LNCaP clone FGC (cell line): ENCODE data around the gene C10orf62.

Experiments
- DNase-seq: peaks from one replicate; pipeline ENCODE4 v3.0.0-alpha.2; 2011; ENCODE audit warnings: low read depth
- H3K4me3 ChIP-seq: 2 replicates; pipeline ENCODE4 v1.5.1; 2011; ENCODE audit warnings: mild to moderate bottlenecking, low read depth, low read length, control low read depth
- TF ChIP-seq, protein P1 (sequence below): IDR thresholded peaks from 2 replicates; pipeline ENCODE4 v1.5.1; 2012; ENCODE audit warnings: mild to moderate bottlenecking; ENCODE audit not compliant: control insufficient read depth, insufficient read depth; ENCODE audit errors: extremely low read depth

C10orf62 gene

DNA sequence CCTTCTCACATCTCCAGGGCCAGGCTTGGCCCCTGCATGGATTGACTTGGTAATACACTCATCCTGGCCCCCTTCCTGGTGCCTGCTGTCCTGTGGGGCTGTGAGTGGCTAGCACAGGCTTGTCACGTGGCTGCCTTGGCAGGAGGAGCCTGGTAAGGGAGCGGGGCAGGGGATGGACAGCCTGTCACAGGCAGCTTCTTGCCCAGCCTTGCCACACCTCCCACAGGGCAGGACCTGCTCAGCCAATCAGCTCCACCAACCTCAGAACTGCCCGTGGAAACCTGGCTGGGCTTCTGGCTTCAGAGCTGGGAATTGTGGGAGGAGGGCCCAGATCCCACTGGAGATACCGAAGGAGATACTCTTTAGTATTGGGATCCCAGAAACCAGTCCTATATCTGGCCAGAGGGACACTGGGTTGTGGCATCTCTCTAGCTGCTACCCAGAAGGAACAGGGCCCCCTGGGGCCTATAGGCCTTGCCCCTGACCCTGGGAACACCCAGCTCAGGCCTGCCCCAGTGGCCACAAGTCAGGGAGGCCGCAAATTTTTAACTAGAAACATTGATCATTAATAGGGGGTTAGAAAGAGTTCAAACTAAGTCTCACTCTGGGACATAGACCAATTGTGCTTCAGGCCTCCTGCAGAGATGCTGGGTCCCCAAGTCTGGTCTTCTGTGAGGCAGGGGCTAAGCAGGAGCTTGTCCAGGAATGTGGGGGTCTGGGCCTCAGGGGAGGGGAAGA is 5.3 kb upstream of the C10orf62 start, which contains the start of gene HOGA1:
Gene HOGA1 (plus strand): TSS at position 330 of the 738 bp plus-strand sequence. CDS start 315 bp downstream, at position 645.
- TF ChIP-seq, protein P1, sequence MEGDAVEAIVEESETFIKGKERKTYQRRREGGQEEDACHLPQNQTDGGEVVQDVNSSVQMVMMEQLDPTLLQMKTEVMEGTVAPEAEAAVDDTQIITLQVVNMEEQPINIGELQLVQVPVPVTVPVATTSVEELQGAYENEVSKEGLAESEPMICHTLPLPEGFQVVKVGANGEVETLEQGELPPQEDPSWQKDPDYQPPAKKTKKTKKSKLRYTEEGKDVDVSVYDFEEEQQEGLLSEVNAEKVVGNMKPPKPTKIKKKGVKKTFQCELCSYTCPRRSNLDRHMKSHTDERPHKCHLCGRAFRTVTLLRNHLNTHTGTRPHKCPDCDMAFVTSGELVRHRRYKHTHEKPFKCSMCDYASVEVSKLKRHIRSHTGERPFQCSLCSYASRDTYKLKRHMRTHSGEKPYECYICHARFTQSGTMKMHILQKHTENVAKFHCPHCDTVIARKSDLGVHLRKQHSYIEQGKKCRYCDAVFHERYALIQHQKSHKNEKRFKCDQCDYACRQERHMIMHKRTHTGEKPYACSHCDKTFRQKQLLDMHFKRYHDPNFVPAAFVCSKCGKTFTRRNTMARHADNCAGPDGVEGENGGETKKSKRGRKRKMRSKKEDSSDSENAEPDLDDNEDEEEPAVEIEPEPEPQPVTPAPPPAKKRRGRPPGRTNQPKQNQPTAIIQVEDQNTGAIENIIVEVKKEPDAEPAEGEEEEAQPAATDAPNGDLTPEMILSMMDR: no peak
- H3K4me3 ChIP-seq: peak within 1 kb of the TSS; percentile 55
- DNase-seq: peak; percentile 97

GRCh38 chr10:97584798-97585438 is 4.6 kb upstream of the C10orf62 start:
- no peak for DNase-seq
- TF ChIP-seq, protein P1: no peak
- H3K4me3 ChIP-seq: peak overlapping the region; percentile 55

- TF ChIP-seq, protein P1: no peak
- no peak for DNase-seq
- H3K4me3 ChIP-seq: peak overlapping the region; percentile 55
These were observed 4.1 kb upstream of the C10orf62 start for GRCh38 chr10:97585439-97585811.

DNA sequence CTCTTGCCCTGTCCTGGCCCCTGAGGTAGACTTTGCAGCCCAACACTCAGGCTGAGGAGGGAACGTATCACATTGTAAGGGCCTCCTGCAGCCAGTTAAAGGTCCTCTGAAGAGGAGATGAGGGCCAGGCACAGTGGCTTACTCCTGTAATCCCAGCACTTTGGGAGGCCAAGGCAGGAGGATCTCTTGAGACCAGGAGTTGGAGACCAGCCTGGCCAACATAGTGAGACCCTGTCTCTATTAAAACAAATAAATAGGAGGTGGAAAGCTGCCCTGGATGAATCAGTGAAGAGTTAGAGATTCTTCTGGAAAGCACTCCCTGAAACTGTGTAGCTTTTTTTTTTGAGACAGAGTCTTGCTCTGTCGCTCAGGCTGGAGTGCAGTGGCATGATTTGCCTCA is 2.3 kb upstream of the C10orf62 start:
- TF ChIP-seq, protein P1: no peak
- no peak for DNase-seq

GRCh38 chr10:97590082-97590747 is 694 bp downstream of the C10orf62 start:
- TF ChIP-seq, protein P1: no peak

More for the DNA sequence above, 2.3 kb upstream of the C10orf62 start:
- H3K4me3 ChIP-seq: no peak overlapping the region

GRCh38 chr10:97590748-97591495 is 1.4 kb downstream of the C10orf62 start:
- no peak for DNase-seq
- H3K4me3 ChIP-seq: no peak overlapping the region
- TF ChIP-seq, protein P1: no peak

More at GRCh38 chr10:97590082-97590747, 694 bp downstream of the C10orf62 start:
- no peak overlapping the region for H3K4me3 ChIP-seq
- DNase-seq: no peak
